ENCODE results near the gene STIP1. TPM values are rescaled to one million over a fixed set of nuclear protein-coding genes. Genes with fewer than 3 reads are reported as not detected.

Gene STIP1
- total and polyA plus RNA-seq, 9 of the 15 experiments (the other 6 are each of a cell fraction or from before 2014, with no cell fraction given), result 58.1 to 465 (median 346) TPM

DNA sequence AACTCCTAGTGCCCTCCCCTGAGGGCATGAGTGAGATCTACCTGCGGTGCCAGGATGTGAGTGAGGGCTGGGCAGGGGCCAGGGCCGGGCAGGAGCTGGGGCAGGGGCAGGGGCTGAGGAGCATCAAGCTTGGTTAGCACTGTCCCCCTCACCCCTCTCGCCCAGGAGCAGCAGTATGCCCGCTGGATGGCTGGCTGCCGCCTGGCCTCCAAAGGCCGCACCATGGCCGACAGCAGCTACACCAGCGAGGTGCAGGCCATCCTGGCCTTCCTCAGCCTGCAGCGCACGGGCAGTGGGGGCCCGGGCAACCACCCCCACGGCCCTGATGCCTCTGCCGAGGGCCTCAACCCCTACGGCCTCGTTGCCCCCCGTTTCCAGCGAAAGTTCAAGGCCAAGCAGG, 34.3 kb downstream of the STIP1 start:
- no peaks in the 10 kb centered on the region for H3K9me3 ChIP-seq (replicated peaks; ENCODE audit: control insufficient read depth, insufficient read depth, low read depth, low read length)
- H3K4me2 ChIP-seq (ENCODE audit: insufficient read depth, low read length), result no peak overlapping the region
- H3K9me1 ChIP-seq (ENCODE audit: control insufficient read depth, insufficient read depth, low read length), result peaks cover 5% of the 10 kb centered on the region
- TF ChIP-seq, protein P1, sequence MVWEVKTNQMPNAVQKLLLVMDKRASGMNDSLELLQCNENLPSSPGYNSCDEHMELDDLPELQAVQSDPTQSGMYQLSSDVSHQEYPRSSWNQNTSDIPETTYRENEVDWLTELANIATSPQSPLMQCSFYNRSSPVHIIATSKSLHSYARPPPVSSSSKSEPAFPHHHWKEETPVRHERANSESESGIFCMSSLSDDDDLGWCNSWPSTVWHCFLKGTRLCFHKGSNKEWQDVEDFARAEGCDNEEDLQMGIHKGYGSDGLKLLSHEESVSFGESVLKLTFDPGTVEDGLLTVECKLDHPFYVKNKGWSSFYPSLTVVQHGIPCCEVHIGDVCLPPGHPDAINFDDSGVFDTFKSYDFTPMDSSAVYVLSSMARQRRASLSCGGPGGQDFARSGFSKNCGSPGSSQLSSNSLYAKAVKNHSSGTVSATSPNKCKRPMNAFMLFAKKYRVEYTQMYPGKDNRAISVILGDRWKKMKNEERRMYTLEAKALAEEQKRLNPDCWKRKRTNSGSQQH (CRISPR knock-in tag; IDR thresholded peaks at IDR 0.05), result no peak
- TF ChIP-seq ZNF668 (CRISPR knock-in tag; IDR thresholded peaks at IDR 0.05), result no peak
- TF ChIP-seq SMAD4 (CRISPR knock-in tag; conservative IDR thresholded peaks at IDR 0.05), result no peak
- no peak for TF ChIP-seq SMARCB1 (IDR thresholded peaks at IDR 0.05; ENCODE audit: insufficient read length, low read depth)
- no peak for TF ChIP-seq KLF10 (CRISPR knock-in tag; IDR thresholded peaks at IDR 0.05)
- peak; percentile 57; the same call in 1 of the 2 replicates for TF ChIP-seq POLR2G (IDR thresholded peaks at IDR 0.05; ENCODE audit: low read depth, low read length)
- TF ChIP-seq CC2D1A (IDR thresholded peaks at IDR 0.05), result no peak
- TF ChIP-seq MCM5 (IDR thresholded peaks at IDR 0.05; ENCODE audit: low read depth), result no peak
- TF ChIP-seq RBFOX2 (IDR thresholded peaks at IDR 0.05; ENCODE audit: low read depth, low read length), result peak; percentile 59
- TF ChIP-seq SIN3A (IDR thresholded peaks at IDR 0.05; ENCODE audit: borderline replicate concordance in 2 of 2, control insufficient read depth in 1 of 2, low read depth in 2 of 2, low read length in 2 of 2), result no peak
- TF ChIP-seq EP400 (IDR thresholded peaks at IDR 0.05), result no peak
- no peak for TF ChIP-seq ESRRA (IDR thresholded peaks at IDR 0.05; ENCODE audit: borderline replicate concordance, low read depth)
- TF ChIP-seq, protein P2, sequence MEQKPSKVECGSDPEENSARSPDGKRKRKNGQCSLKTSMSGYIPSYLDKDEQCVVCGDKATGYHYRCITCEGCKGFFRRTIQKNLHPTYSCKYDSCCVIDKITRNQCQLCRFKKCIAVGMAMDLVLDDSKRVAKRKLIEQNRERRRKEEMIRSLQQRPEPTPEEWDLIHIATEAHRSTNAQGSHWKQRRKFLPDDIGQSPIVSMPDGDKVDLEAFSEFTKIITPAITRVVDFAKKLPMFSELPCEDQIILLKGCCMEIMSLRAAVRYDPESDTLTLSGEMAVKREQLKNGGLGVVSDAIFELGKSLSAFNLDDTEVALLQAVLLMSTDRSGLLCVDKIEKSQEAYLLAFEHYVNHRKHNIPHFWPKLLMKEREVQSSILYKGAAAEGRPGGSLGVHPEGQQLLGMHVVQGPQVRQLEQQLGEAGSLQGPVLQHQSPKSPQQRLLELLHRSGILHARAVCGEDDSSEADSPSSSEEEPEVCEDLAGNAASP (IDR thresholded peaks at IDR 0.05), result no peak
- FAIRE-seq, result no peak
- CTCF ChIA-PET (ENCODE audit: low intra/inter-chr PET ratio), result no interaction called here
- BruUV-seq (replicated peaks), result no TSS peak
- H3K27me3 ChIP-seq (ENCODE audit: control insufficient read depth in 2 of 2, insufficient read depth in 2 of 2, low read length in 2 of 2), result no peaks in the 10 kb centered on the region
- intact Hi-C loops (cut with micrococcal nuclease) (no loop called here), in situ Hi-C loops (cut with MboI) (no loop called here)
- no peak overlapping the region for H2AFZ ChIP-seq (ENCODE audit: low read depth, low read length)
- DNase-seq (ENCODE audit: extremely low read depth in 1 of 4, low spot score in 3 of 4), result no peak
- peaks cover 0 to 37% of the 10 kb centered on the region in 2 experiments; a peak in 3 of 5 replicates for H3K4me1 ChIP-seq (replicated peaks in 1 of 2; ENCODE audit: control insufficient read depth in 2 of 2, insufficient read depth in 2 of 2, low read length in 2 of 2)
- H3K4me3 ChIP-seq, result no peak overlapping the region
- no peak overlapping the region for H3K9ac ChIP-seq (ENCODE audit: insufficient read depth in 1 of 2, low read depth in 2 of 2, low read length in 2 of 2)
- peaks cover 5% of the 10 kb centered on the region for H3K79me2 ChIP-seq (ENCODE audit: control insufficient read depth, insufficient read depth, low read length)
- ATAC-seq, result no peak
- no peak overlapping the region for H3K27ac ChIP-seq (ENCODE audit: extremely low read depth, low read depth, low read length)
- POLR2A ChIA-PET, result interaction anchor here (7.0 kb wide), 1 partner anchor 13 kb away, joined by 57 read pairs; the partner anchor contains the start of gene FERMT3
- 89% methylated on average over 14 of the region's 17 CpGs for WGBS (ENCODE audit: insufficient coverage, low coverage, missing lambda C conversion rate)
- H3K36me3 ChIP-seq (ENCODE audit: control insufficient read depth, insufficient read depth, low read length), result peaks cover 81% of the 10 kb centered on the region
- H4K20me1 ChIP-seq (replicated peaks; ENCODE audit: control insufficient read depth, insufficient read depth, low read length), result no peaks in the 10 kb centered on the region
